ENCODE results near the gene ASB2.

ASB2 gene

DNA sequence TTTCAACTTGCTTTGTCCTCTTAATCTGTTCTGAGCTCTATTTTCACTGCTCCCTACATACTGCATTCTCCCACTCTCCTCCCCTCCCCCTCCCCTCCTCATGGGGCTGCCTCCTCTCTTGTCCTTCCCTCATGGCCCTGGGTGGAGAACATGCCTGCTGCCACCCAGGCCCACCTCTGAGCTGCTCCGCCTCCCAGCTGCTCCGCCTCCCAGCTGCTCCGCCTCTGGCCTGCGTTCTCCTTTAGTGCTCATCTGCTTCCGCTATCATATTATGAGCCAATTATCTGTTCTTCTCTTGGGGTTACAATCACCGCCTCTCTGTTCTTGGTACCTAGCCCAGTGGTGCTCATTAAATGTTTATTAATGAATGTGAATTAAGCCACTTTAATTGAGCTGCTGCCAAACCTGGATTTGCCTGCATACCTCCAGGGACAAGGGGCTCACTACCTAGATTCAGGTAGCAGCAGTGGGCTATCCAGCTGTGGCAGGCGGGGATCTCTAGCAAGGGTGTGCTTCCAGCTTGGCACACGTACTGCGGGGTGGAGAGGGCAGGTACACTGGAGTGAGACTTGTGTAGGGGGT is 81.3 kb downstream of the ASB2 start (continued):
- TF ChIP-seq TCF7L2 (IDR thresholded peaks at IDR 0.05; ENCODE audit: borderline replicate concordance, low read depth, low read length): no peak

DNA sequence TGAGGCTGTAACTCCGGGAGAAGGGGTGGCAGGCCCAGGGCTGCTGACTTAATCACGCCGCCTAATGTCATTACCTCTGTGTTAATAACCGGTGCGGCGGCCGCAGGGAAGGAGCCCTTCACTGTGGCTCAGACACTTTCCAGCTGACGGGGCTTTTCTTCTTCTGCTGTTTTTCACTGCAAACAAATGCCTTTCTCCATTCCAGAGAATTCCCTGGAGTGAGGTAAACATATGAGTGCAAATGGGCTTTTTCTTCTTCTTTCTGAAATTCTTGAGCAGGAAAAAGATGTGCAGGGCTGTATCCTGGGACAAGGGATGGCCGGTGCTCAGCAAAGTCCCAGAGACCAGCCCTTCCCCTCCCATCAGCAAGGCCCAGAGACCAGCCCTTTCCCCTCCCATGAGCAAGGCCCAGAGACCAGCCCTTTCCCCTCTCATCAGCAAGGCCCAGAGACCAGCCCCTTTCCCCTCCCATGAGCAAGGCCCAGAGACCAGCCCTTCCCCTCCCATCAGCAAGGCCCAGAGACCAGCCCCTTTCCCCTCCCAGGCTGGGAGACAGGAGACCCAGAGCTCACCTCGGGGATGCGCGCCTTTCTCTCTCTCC is 82.6 kb downstream of the ASB2 start:
- H3K9me3 ChIP-seq (ENCODE audit: control insufficient read depth, insufficient read depth, low read depth, low read length): no peaks in the 10 kb centered on the region
- CTCF ChIA-PET: interaction anchor here (0.6 to 5.7 kb wide), 15 partner anchors 9 to 286 kb away, joined by 3 to 26 read pairs (median 3); no protein-coding TSS in a partner anchor
- no peak overlapping the region for H3K27ac ChIP-seq (ENCODE audit: extremely low read depth, low read depth, low read length)
- no peak overlapping the region for H3K4me3 ChIP-seq (ENCODE audit: low read depth, low read length)
- TF ChIP-seq BCL6B (tag by site-specific recombination; IDR thresholded peaks at IDR 0.05): no peak
- TF ChIP-seq ZNF510 (tag by site-specific recombination; IDR thresholded peaks at IDR 0.05; ENCODE audit: insufficient replicate concordance): no peak
- no peak for TF ChIP-seq ZNF768 (tag by site-specific recombination; IDR thresholded peaks at IDR 0.05)
- TF ChIP-seq, protein P1, sequence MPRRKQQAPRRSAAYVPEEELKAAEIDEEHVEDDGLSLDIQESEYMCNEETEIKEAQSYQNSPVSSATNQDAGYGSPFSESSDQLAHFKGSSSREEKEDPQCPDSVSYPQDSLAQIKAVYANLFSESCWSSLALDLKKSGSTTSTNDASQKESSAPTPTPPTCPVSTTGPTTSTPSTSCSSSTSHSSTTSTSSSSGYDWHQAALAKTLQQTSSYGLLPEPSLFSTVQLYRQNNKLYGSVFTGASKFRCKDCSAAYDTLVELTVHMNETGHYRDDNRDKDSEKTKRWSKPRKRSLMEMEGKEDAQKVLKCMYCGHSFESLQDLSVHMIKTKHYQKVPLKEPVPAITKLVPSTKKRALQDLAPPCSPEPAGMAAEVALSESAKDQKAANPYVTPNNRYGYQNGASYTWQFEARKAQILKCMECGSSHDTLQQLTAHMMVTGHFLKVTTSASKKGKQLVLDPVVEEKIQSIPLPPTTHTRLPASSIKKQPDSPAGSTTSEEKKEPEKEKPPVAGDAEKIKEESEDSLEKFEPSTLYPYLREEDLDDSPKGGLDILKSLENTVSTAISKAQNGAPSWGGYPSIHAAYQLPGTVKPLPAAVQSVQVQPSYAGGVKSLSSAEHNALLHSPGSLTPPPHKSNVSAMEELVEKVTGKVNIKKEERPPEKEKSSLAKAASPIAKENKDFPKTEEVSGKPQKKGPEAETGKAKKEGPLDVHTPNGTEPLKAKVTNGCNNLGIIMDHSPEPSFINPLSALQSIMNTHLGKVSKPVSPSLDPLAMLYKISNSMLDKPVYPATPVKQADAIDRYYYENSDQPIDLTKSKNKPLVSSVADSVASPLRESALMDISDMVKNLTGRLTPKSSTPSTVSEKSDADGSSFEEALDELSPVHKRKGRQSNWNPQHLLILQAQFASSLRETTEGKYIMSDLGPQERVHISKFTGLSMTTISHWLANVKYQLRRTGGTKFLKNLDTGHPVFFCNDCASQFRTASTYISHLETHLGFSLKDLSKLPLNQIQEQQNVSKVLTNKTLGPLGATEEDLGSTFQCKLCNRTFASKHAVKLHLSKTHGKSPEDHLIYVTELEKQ (tag by site-specific recombination; IDR thresholded peaks at IDR 0.05; ENCODE audit: borderline replicate concordance): no peak
- no peak for TF ChIP-seq KLF7 (tag by site-specific recombination; IDR thresholded peaks at IDR 0.05; ENCODE audit: borderline replicate concordance)
- TF ChIP-seq ZNF654 (tag by site-specific recombination; IDR thresholded peaks at IDR 0.05; ENCODE audit: low read depth): no peak
- no peak for TF ChIP-seq ZBTB26 (tag by site-specific recombination; optimal IDR thresholded peaks at IDR 0.05)
- TF ChIP-seq KLF10 (tag by site-specific recombination; IDR thresholded peaks at IDR 0.05): no peak
- no peak for TF ChIP-seq ZBTB8A (tag by site-specific recombination; IDR thresholded peaks at IDR 0.05)
- no peak for TF ChIP-seq ZNF561 (tag by site-specific recombination; IDR thresholded peaks at IDR 0.05; ENCODE audit: borderline replicate concordance)
- TF ChIP-seq ZNF426 (tag by site-specific recombination; IDR thresholded peaks at IDR 0.05): no peak
- POLR2A ChIA-PET: no interaction called here
- no peaks in the 10 kb centered on the region for H3K36me3 ChIP-seq (ENCODE audit: control insufficient read depth in 2 of 2, insufficient read depth in 1 of 2, low read length in 2 of 2)
- no peaks in the 10 kb centered on the region for H3K4me1 ChIP-seq (ENCODE audit: control insufficient read depth, insufficient read depth, low read length)

DNA sequence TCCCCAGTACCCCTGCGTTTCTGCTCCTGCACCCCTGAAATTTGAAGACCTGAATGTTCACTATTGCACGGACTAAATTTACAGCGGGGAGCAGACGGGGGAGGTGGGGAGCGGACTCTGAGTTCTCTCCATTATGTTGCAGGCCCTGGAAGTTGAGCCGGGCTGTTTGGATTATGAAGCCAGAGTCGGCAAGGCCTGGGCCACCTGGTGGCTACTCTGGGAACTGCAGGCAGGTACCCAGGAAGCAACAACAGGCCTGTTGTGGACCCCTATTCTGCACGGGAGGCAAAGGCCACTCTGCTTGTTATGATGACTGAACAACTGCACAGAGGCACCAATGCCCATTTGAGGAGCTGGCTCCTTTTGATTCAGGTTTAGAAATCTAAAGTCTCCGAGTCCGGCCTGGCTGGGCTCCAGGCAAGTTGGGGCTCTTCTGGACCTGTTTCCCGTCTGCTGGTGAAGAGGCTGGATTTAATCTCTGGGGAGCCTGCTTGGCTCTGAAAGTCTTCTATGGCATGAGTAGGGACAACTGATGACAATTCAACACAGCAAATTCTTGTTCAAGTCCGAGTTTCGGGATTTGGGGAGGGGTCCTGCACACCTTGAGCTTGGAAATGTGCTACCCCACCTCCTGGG is 83.3 kb downstream of the ASB2 start:
- Histone ChIP-seq H3K36me3 (ENCODE audit: control insufficient read depth in 2 of 2, insufficient read depth in 1 of 2, low read length in 2 of 2) (no peaks in the 10 kb centered on the region), H3K9me3 (ENCODE audit: control insufficient read depth, insufficient read depth, low read depth, low read length) (no peaks in the 10 kb centered on the region), H3K4me3 (ENCODE audit: low read depth, low read length) (no peak overlapping the region), H3K4me1 (ENCODE audit: control insufficient read depth, insufficient read depth, low read length) (no peaks in the 10 kb centered on the region), H3K27ac (ENCODE audit: extremely low read depth, low read depth, low read length) (no peak overlapping the region)
- POLR2A ChIA-PET: no interaction called here
- CTCF ChIA-PET: interaction anchor here (0.6 to 5.7 kb wide), 15 partner anchors 10 to 287 kb away, joined by 3 to 26 read pairs (median 3); no protein-coding TSS in a partner anchor
- TF ChIP-seq, protein P2, sequence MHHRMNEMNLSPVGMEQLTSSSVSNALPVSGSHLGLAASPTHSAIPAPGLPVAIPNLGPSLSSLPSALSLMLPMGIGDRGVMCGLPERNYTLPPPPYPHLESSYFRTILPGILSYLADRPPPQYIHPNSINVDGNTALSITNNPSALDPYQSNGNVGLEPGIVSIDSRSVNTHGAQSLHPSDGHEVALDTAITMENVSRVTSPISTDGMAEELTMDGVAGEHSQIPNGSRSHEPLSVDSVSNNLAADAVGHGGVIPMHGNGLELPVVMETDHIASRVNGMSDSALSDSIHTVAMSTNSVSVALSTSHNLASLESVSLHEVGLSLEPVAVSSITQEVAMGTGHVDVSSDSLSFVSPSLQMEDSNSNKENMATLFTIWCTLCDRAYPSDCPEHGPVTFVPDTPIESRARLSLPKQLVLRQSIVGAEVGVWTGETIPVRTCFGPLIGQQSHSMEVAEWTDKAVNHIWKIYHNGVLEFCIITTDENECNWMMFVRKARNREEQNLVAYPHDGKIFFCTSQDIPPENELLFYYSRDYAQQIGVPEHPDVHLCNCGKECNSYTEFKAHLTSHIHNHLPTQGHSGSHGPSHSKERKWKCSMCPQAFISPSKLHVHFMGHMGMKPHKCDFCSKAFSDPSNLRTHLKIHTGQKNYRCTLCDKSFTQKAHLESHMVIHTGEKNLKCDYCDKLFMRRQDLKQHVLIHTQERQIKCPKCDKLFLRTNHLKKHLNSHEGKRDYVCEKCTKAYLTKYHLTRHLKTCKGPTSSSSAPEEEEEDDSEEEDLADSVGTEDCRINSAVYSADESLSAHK (tag by site-specific recombination; IDR thresholded peaks at IDR 0.05): no peak
- TF ChIP-seq ZNF560 (tag by site-specific recombination; IDR thresholded peaks at IDR 0.05; ENCODE audit: borderline replicate concordance) (no peak), SCRT1 (tag by site-specific recombination; IDR thresholded peaks at IDR 0.05; ENCODE audit: borderline replicate concordance) (no peak), ZNF654 (tag by site-specific recombination; IDR thresholded peaks at IDR 0.05; ENCODE audit: low read depth) (peak; percentile 31), ZNF600 (tag by site-specific recombination; IDR thresholded peaks at IDR 0.05) (peak; percentile 60), ZFP41 (tag by site-specific recombination; IDR thresholded peaks at IDR 0.05; ENCODE audit: borderline replicate concordance) (no peak)
- TF ChIP-seq, protein P3, sequence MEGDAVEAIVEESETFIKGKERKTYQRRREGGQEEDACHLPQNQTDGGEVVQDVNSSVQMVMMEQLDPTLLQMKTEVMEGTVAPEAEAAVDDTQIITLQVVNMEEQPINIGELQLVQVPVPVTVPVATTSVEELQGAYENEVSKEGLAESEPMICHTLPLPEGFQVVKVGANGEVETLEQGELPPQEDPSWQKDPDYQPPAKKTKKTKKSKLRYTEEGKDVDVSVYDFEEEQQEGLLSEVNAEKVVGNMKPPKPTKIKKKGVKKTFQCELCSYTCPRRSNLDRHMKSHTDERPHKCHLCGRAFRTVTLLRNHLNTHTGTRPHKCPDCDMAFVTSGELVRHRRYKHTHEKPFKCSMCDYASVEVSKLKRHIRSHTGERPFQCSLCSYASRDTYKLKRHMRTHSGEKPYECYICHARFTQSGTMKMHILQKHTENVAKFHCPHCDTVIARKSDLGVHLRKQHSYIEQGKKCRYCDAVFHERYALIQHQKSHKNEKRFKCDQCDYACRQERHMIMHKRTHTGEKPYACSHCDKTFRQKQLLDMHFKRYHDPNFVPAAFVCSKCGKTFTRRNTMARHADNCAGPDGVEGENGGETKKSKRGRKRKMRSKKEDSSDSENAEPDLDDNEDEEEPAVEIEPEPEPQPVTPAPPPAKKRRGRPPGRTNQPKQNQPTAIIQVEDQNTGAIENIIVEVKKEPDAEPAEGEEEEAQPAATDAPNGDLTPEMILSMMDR (tag by site-specific recombination; IDR thresholded peaks at IDR 0.05): peak; percentile 63

Data from HEK293 (cell line).